ENCODE data around the gene ALX1.

ALX1 gene

GRCh38 chr12:85280165-85280983 lies at the start of gene ALX1:
Gene ALX1 (plus strand): TSS chr12:85280220. CDS start chr12:85280262, 42 bp downstream.
- DNase-seq (ENCODE audit: extremely low read depth in 1 of 2, low read depth in 1 of 2), result no peak

- no peak for DNase-seq (ENCODE audit: extremely low read depth in 1 of 2, low read depth in 1 of 2)
These were observed 42.7 kb upstream of the ALX1 start for GRCh38 chr12:85237327-85237726.

DNA sequence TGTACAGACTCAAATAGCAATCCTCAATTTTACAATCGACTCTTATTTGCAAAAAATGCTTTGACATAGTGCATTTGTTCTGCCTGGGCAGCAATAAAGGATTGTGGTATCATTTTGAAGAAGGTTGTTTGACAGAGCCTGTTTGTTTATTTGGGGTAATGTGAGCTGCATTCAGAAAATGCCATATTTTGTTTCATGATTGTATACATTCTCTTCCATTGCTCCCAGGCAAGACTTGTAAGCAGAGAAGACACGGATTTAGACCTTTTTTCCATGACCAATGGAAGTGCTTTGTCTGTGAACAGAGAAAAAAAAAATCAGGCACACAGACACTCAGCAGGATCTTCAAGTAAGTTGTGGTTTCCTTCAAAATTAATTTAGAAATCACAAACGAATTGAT lies 35.5 kb upstream of the ALX1 start:
- no peak for DNase-seq (ENCODE audit: extremely low read depth in 1 of 2, low read depth in 1 of 2)

GRCh38 chr12:85253853-85254252 lies 26.2 kb upstream of the ALX1 start:
- DNase-seq (ENCODE audit: extremely low read depth in 1 of 2, low read depth in 1 of 2), result no peak

- DNase-seq (ENCODE audit: extremely low read depth in 1 of 2, low read depth in 1 of 2), result no peak
These were observed 22.3 kb upstream of the ALX1 start for GRCh38 chr12:85257671-85258070.

GRCh38 chr12:85260447-85260846 lies 19.6 kb upstream of the ALX1 start:
- DNase-seq (ENCODE audit: extremely low read depth in 1 of 2, low read depth in 1 of 2), result no peak

GRCh38 chr12:85260896-85261295 lies 19.1 kb upstream of the ALX1 start:
- no peak for DNase-seq (ENCODE audit: extremely low read depth in 1 of 2, low read depth in 1 of 2)

GRCh38 chr12:85266356-85266755 lies 13.7 kb upstream of the ALX1 start:
- DNase-seq (ENCODE audit: extremely low read depth in 1 of 2, low read depth in 1 of 2), result no peak

GRCh38 chr12:85273381-85274314 lies 6.4 kb upstream of the ALX1 start:
- no peak for DNase-seq (ENCODE audit: extremely low read depth in 1 of 2, low read depth in 1 of 2)

GRCh38 chr12:85274315-85274651 lies 5.7 kb upstream of the ALX1 start:
- DNase-seq (ENCODE audit: extremely low read depth in 1 of 2, low read depth in 1 of 2), result no peak

- DNase-seq (ENCODE audit: extremely low read depth in 1 of 2, low read depth in 1 of 2), result no peak
These were observed 4.6 kb upstream of the ALX1 start for GRCh38 chr12:85275374-85275773.

DNA sequence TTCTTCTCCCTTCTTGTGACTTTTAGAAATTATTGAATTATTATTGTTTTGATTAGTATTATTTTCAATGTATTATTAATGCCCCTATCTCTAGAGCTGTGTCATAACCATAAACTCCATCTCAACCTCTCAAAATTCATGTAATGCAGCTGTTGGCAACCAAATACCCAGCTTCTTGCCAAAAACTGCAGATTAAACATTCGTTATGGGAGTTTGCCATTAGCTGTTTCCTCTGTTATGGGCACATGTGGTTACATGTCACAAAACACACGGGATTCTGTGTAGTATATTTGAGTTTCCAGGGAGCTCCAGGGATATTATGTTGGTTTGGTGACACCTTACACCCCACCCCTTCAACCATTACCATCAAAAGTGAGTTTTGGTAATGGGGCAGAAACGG lies 2.8 kb upstream of the ALX1 start:
- DNase-seq (ENCODE audit: extremely low read depth in 1 of 2, low read depth in 1 of 2), result no peak

DNA sequence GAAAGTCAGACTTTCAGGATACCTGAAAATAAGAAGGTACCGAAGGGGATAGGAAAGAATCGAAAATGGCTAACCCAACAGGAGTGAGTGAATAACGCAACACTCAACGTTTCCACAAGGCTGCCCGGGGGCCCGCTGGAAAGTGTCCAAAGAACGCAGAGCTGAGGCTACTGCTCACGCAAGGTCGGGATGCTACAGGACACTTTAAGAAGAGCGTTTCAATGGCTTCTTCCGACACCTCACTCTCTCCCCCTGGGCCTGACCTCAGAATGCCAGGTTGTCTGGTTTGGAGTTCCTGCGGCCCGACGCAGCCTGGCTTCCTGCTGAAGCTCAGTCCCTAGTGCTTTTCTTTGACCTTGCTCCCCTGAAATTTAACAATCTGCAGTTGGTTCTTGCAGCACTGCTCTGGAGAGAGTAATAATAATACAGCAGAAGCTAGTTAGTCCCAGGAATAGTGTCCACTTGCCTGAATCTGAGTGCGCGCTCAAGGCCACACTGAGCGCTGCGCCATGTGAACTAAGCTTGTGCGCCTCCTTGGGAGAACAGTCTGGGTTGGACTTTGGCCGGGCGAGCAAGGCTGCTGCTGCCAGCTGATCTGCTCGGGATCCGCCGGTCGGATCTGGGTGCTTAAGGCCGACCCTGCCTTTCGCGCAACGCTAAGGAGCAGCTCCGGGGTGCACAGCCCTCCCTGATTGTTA lies 2.0 kb upstream of the ALX1 start:
- no peak for DNase-seq (ENCODE audit: extremely low read depth in 1 of 2, low read depth in 1 of 2)

GRCh38 chr12:85278598-85279448 lies 1.2 kb upstream of the ALX1 start:
- DNase-seq (ENCODE audit: extremely low read depth in 1 of 2, low read depth in 1 of 2), result no peak

GRCh38 chr12:85279449-85280164 lies 413 bp upstream of the ALX1 start:
- DNase-seq (ENCODE audit: extremely low read depth in 1 of 2, low read depth in 1 of 2), result no peak

DNA sequence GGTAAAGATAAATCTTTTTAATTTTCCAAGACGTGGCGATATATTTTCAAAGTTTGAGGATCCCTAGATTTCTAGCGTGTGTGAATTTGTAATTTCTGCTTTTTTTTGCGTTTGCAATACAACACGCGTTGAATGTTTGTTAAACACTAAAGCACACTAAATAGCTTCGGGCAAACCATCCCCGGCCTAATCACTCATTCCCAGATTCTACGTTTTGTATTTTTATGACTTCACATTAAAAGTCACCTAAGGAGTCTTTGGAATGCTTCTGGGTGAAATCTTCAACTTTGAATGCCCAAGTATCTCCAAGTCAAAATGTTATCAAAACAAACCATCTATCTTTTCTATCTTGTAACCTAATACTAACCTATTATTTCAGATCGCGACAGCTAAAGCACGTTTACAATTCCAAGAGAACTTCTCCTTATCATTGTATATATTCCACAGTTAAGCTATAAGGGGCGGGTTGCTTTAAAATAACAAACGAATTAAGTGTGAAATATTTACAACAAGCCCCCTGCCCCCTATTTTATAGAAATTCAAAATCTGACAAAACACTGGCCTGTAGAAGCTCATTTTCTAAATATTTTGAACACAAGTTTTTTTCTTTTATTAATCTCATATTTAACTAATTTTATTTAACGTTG lies 1.1 kb downstream of the ALX1 start:
- DNase-seq (ENCODE audit: extremely low read depth in 1 of 2, low read depth in 1 of 2), result no peak

- no peak for DNase-seq (ENCODE audit: extremely low read depth in 1 of 2, low read depth in 1 of 2)
These were observed 1.8 kb downstream of the ALX1 start for GRCh38 chr12:85281636-85282312.

- no peak for DNase-seq (ENCODE audit: extremely low read depth in 1 of 2, low read depth in 1 of 2)
These were observed 3.5 kb downstream of the ALX1 start for GRCh38 chr12:85283560-85283959.

- DNase-seq (ENCODE audit: extremely low read depth in 1 of 2, low read depth in 1 of 2), result no peak
These were observed 16.3 kb downstream of the ALX1 start for GRCh38 chr12:85296362-85296761.

All from stimulated activated CD8-positive, alpha-beta memory T cell treated with anti-CD3 and anti-CD28 coated beads, Interleukin-7, amount 100 ng/mL, for 48 hours (primary cell).